Measurements from ENCODE around the gene CYSTM1. TPM values are rescaled to one million over a fixed set of nuclear protein-coding genes. Genes with fewer than 3 reads are reported as not detected.

Gene CYSTM1
- total RNA-seq, 1 experiment from 2014 or later: 27.2 TPM

DNA sequence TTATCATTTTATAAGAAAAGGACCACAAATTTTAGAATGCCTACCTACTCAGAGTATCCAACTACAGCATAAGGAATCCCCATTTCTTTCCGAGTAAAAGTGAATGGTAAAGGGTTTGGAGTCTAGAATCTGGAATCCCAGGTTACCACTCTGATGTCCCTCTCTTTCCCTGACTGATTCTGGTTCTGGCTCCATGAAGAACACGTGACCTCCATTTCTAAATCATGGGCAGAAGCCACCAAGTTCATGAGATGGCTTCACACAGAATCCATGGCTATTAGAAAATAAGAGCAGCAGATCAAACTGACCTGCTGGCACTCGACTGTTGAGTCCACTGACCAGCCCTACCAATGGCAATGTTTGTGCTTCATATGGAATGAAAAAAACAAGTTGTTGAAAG is 87.2 kb downstream of the CYSTM1 start:
- Histone ChIP-seq H3K4me3 (peak overlapping the region; percentile 4; the same call in 1 of the 2 replicates), H3K36me3 (ENCODE audit: low read depth) (peaks cover 4% of the 10 kb centered on the region; the same call in 1 of the 2 replicates), H3K27me3 (ENCODE audit: insufficient read depth, low read depth) (no peaks in the 10 kb centered on the region), H4K20me1 (ENCODE audit: insufficient read depth) (no peaks in the 10 kb centered on the region), H3K9me3 (ENCODE audit: insufficient read depth, low read depth) (no peaks in the 10 kb centered on the region), H3K27ac (peak overlapping the region; percentile 98), H3K4me1 (replicated peaks; ENCODE audit: insufficient read depth) (peaks cover 64% of the 10 kb centered on the region), H3K79me2 (ENCODE audit: low read depth) (peaks cover 52% of the 10 kb centered on the region), H3K4me2 (peak overlapping the region; percentile 67), H2AFZ (no peak overlapping the region), H3K9me2 (ENCODE audit: insufficient read depth) (no peaks in the 10 kb centered on the region), H3F3A (ENCODE audit: insufficient read depth, low read depth) (peaks cover 59% of the 10 kb centered on the region)
- intact Hi-C loops (cut with micrococcal nuclease; ENCODE audit: unreplicated experiment): loop anchor here (5.0 kb wide), 1 partner anchor 40 kb away; the partner anchor contains the start of gene PFDN1
- no peak for DNase-seq
- no peak for TF ChIP-seq EZH2 (IDR thresholded peaks at IDR 0.05; ENCODE audit: low read depth)
- no peak for TF ChIP-seq CTCF (conservative IDR thresholded peaks at IDR 0.05)
- no TSS peak for BruUV-seq (replicated peaks)
- CTCF ChIA-PET: interaction anchor here (0.7 to 3.3 kb wide), 2 partner anchors 76 to 84 kb away, joined by 5 to 40 read pairs; partner anchors contain the start of gene HBEGF
- POLR2A ChIA-PET (ENCODE audit: unreplicated experiment): interaction anchor here (0.6 kb wide), 1 partner anchor 386 kb away, joined by 3 read pairs; the partner anchor contains the start of gene IK

DNA sequence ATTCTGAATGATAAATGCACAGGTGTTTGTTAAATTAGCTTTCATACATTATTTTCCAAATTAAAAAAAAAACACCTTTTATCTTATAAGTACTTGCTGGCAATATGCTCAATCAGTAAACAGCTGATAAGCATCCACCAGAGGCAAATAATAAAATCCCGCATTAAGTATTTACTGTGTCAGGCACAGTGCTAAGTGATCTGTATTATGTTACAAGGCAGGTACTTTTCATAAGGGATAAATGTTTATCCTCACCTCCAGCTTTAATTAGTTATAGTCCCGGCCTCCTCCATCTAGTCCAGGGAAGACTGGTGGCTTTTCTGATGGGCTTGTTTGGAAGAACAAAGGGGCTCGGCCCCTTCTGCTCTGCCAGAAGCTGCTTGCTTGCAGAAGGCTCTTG is 87.9 kb downstream of the CYSTM1 start:
- DNase-seq: no peak
- H3K79me2 ChIP-seq (ENCODE audit: low read depth): peaks cover 52% of the 10 kb centered on the region
- H3K9me2 ChIP-seq (ENCODE audit: insufficient read depth): no peaks in the 10 kb centered on the region
- no peaks in the 10 kb centered on the region for H3K27me3 ChIP-seq (ENCODE audit: insufficient read depth, low read depth)
- H4K20me1 ChIP-seq (ENCODE audit: insufficient read depth): no peaks in the 10 kb centered on the region
- ChIA-PET POLR2A (ENCODE audit: unreplicated experiment) (no interaction called here), CTCF (interaction anchor here (0.5 to 1.0 kb wide), 3 partner anchors 75 to 234 kb away, joined by 4 to 5 read pairs (median 5); partner anchors contain the start of gene HBEGF)
- BruUV-seq (replicated peaks): no TSS peak
- H3F3A ChIP-seq (ENCODE audit: insufficient read depth, low read depth): peaks cover 55% of the 10 kb centered on the region
- no peak for TF ChIP-seq EZH2 (IDR thresholded peaks at IDR 0.05; ENCODE audit: low read depth)
- TF ChIP-seq CTCF (conservative IDR thresholded peaks at IDR 0.05): no peak
- no peak overlapping the region for H3K4me3 ChIP-seq
- intact Hi-C loops (cut with micrococcal nuclease; ENCODE audit: unreplicated experiment): loop anchor here (5.0 kb wide), 1 partner anchor 39 kb away; the partner anchor contains the start of gene PFDN1
- H3K4me2 ChIP-seq: peak overlapping the region; percentile 67
- peak overlapping the region; percentile 98 for H3K27ac ChIP-seq
- H3K9me3 ChIP-seq (ENCODE audit: insufficient read depth, low read depth): no peaks in the 10 kb centered on the region; the same call in 1 of the 2 replicates
- peaks cover 58% of the 10 kb centered on the region for H3K4me1 ChIP-seq (replicated peaks; ENCODE audit: insufficient read depth)
- peaks cover 2% of the 10 kb centered on the region; the same call in 1 of the 2 replicates for H3K36me3 ChIP-seq (ENCODE audit: low read depth)
- H2AFZ ChIP-seq: no peak overlapping the region

GRCh38 chr5:140265845-140266244 is 90.9 kb downstream of the CYSTM1 start:
- Histone ChIP-seq H3K27me3 (ENCODE audit: insufficient read depth, low read depth) (no peaks in the 10 kb centered on the region), H3K79me2 (ENCODE audit: low read depth) (peaks cover 37% of the 10 kb centered on the region), H3K36me3 (ENCODE audit: low read depth) (no peaks in the 10 kb centered on the region), H3F3A (ENCODE audit: insufficient read depth, low read depth) (peaks cover 32% of the 10 kb centered on the region), H2AFZ (no peak overlapping the region), H4K20me1 (ENCODE audit: insufficient read depth) (no peaks in the 10 kb centered on the region), H3K9me2 (ENCODE audit: insufficient read depth) (no peaks in the 10 kb centered on the region), H3K4me3 (no peak overlapping the region), H3K27ac (no peak overlapping the region), H3K4me1 (replicated peaks; ENCODE audit: insufficient read depth) (peaks cover 28% of the 10 kb centered on the region), H3K4me2 (no peak overlapping the region), H3K9me3 (ENCODE audit: insufficient read depth, low read depth) (no peaks in the 10 kb centered on the region; the same call in 1 of the 2 replicates)
- no TSS peak for BruUV-seq (replicated peaks)
- intact Hi-C loops (cut with micrococcal nuclease; ENCODE audit: unreplicated experiment): no loop called here
- POLR2A ChIA-PET (ENCODE audit: unreplicated experiment): no interaction called here
- no peak for DNase-seq
- CTCF ChIA-PET: interaction anchor here (0.6 kb wide), 1 partner anchor 9 kb away, joined by 4 read pairs; no protein-coding TSS in a partner anchor
- TF ChIP-seq CTCF (conservative IDR thresholded peaks at IDR 0.05) (no peak), EZH2 (IDR thresholded peaks at IDR 0.05; ENCODE audit: low read depth) (no peak)
